Breast epithelium (tissue), 4 donors: ENCODE data around the gene OR9A2. TPM values are rescaled to one million over a fixed set of nuclear protein-coding genes. Genes with fewer than 3 reads are reported as not detected.

Experiments used
- DNase-seq, 2 donors: peaks; one replicate each; pipeline ENCODE4 v3.0.0-alpha.2; 2019; ENCODE audit warnings: low spot score in 2 of 2
- H3K27ac ChIP-seq, 2 donors: fragments of 200-600 bp; sonication (generic) in 1 of 2; one replicate each; pipeline ENCODE4 v1.5.1; 2016 to 2019; ENCODE audit warnings: mild to moderate bottlenecking in 1 of 2
- H3K27me3 ChIP-seq, 2 donors: fragments of 200-600 bp; sonication (generic) in 1 of 2; one replicate each; pipeline versions ENCODE4 v1.5.1 to v1.6.0; 2017 to 2019; ENCODE audit warnings: control low read depth in 1 of 2, mild to moderate bottlenecking in 1 of 2
- H3K36me3 ChIP-seq: fragments of 200-600 bp; one replicate; pipeline ENCODE4 v1.5.1; 2019
- H3K4me1 ChIP-seq, 2 donors: fragments of 200-600 bp; sonication (generic); one replicate each; pipeline ENCODE4 v1.5.1; 2016 to 2019; ENCODE audit warnings: control low read depth in 1 of 2
- H3K4me3 ChIP-seq, 3 donors: fragments of 200-600 bp; sonication (generic); 1 replicate in 2 of 3; 2 replicates in 1 of 3; pipeline ENCODE4 v1.5.1; 2016 to 2019; ENCODE audit warnings: mild to moderate bottlenecking in 3 of 3, moderate library complexity in 2 of 3
- H3K9me3 ChIP-seq, 2 donors: fragments of 200-600 bp; sonication (generic) in 1 of 2; one replicate each; pipeline ENCODE4 v1.5.1; 2016 to 2019; ENCODE audit warnings: control low read depth in 1 of 2
- POLR2A ChIP-seq: fragments of 450-650 bp; IDR thresholded peaks from one replicate; pipeline ENCODE4 v1.6.1; 2016; ENCODE audit warnings: antibody characterized with exemption, mild to moderate bottlenecking, moderate library complexity
- POLR2AphosphoS5 ChIP-seq, 3 donors: sonication (generic); formaldehyde crosslinking; IDR thresholded peaks; one replicate each; pipeline ENCODE4 v1.6.1; 2017; ENCODE audit warnings: antibody characterized with exemption in 3 of 3
- intact Hi-C: fragments of 100-400 bp; cut with DNase I; formaldehyde crosslinking; loops from one replicate; pipeline ENCODE4 v1.15.1; 2023; ENCODE audit warnings: low total_unique reads
- total RNA-seq, 3 donors: library from RNA; depleted of rRNA; stranded (reverse); fragments of >200 nt; gene quantifications; one replicate each; pipeline ENCODE4 v1.1.0, GENCODE V29; 2016
- TF ChIP-seq, protein P1 (sequence below), 3 donors: fragments of 450-650 bp; IDR thresholded peaks; one replicate each; pipeline ENCODE4 v1.5.1; 2016 to 2017; ENCODE audit warnings: antibody characterized with exemption in 3 of 3, mild to moderate bottlenecking in 3 of 3, moderate library complexity in 3 of 3

The OR9A2 gene
- total RNA-seq, 3 donors from 2014 or later = 1.2 to 2.0 TPM; not detected in 1

GRCh38 chr7:143025371-143025770 is 1.6 kb downstream of the OR9A2 start:
- Histone ChIP-seq H3K4me3 (no peak overlapping the region), H3K27me3 (no peaks in the 10 kb centered on the region), H3K36me3 (no peaks in the 10 kb centered on the region), H3K27ac (no peak overlapping the region), H3K4me1 (no peaks in the 10 kb centered on the region), H3K9me3 (no peaks in the 10 kb centered on the region)
- TF ChIP-seq POLR2A = no peak
- no peak for TF ChIP-seq POLR2AphosphoS5 (IDR thresholded peaks at IDR 0.05)
- TF ChIP-seq, protein P1, sequence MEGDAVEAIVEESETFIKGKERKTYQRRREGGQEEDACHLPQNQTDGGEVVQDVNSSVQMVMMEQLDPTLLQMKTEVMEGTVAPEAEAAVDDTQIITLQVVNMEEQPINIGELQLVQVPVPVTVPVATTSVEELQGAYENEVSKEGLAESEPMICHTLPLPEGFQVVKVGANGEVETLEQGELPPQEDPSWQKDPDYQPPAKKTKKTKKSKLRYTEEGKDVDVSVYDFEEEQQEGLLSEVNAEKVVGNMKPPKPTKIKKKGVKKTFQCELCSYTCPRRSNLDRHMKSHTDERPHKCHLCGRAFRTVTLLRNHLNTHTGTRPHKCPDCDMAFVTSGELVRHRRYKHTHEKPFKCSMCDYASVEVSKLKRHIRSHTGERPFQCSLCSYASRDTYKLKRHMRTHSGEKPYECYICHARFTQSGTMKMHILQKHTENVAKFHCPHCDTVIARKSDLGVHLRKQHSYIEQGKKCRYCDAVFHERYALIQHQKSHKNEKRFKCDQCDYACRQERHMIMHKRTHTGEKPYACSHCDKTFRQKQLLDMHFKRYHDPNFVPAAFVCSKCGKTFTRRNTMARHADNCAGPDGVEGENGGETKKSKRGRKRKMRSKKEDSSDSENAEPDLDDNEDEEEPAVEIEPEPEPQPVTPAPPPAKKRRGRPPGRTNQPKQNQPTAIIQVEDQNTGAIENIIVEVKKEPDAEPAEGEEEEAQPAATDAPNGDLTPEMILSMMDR (IDR thresholded peaks at IDR 0.05) = no peak
- no peak for DNase-seq
- intact Hi-C loops = no loop called here

DNA sequence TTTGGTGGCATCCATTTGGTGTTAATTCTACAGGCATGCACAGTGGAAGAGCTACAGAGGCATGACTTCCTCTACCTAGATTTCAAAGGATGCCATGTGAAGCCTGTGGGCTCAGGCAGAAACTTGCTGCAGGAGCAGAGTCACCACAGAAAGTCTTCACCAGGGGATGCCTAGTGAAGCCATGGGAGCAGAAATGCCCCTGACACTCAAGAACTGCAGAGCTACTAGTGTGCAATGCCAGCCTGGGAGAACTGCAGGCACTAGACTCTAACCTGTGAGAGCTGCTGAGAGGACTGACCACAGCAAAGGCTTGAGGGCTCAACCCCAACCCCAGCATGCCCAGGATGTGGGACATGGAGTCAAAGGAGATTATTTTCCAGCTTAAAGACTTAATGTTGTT is 3.9 kb downstream of the OR9A2 start:
- Histone ChIP-seq H3K9me3 (no peaks in the 10 kb centered on the region), H3K4me3 (no peak overlapping the region), H3K4me1 (no peaks in the 10 kb centered on the region), H3K36me3 (no peaks in the 10 kb centered on the region), H3K27ac (no peak overlapping the region), H3K27me3 (no peaks in the 10 kb centered on the region)
- no peak for TF ChIP-seq POLR2A
- TF ChIP-seq, protein P1 (IDR thresholded peaks at IDR 0.05) = no peak
- no peak for TF ChIP-seq POLR2AphosphoS5 (IDR thresholded peaks at IDR 0.05)
- DNase-seq = no peak
- intact Hi-C loops = no loop called here

DNA sequence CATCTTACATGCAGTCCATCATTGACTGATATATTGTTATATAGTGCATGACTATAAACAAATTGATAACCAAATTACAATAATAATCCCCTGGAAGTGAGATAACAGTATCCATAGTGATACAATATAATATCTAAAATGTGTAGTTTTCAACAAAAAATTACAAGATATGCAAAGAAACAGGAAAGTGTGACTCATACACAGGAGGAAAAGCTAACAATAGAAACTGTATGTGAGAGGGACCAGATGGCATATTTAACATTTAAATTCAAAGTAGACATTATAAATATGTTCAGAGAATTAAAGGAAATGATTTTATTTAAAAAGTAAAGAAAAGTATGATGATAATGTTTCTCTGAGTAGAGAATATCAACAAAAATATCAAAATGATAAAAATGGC is 8.0 kb downstream of the OR9A2 start:
- no peaks in the 10 kb centered on the region for H3K4me1 ChIP-seq
- no peaks in the 10 kb centered on the region for H3K27me3 ChIP-seq
- no peak overlapping the region for H3K4me3 ChIP-seq
- H3K27ac ChIP-seq = no peak overlapping the region
- no peaks in the 10 kb centered on the region for H3K9me3 ChIP-seq
- DNase-seq = no peak
- H3K36me3 ChIP-seq = no peaks in the 10 kb centered on the region
- intact Hi-C loops = no loop called here
- TF ChIP-seq POLR2A = no peak
- no peak for TF ChIP-seq POLR2AphosphoS5 (IDR thresholded peaks at IDR 0.05)
- TF ChIP-seq, protein P1 (IDR thresholded peaks at IDR 0.05) = no peak

GRCh38 chr7:143016996-143017395 is 9.9 kb downstream of the OR9A2 start:
- TF ChIP-seq POLR2AphosphoS5 (IDR thresholded peaks at IDR 0.05) = no peak
- TF ChIP-seq, protein P1 (IDR thresholded peaks at IDR 0.05) = no peak
- TF ChIP-seq POLR2A = no peak
- Histone ChIP-seq H3K36me3 (no peaks in the 10 kb centered on the region), H3K9me3 (no peaks in the 10 kb centered on the region), H3K4me1 (no peaks in the 10 kb centered on the region), H3K27ac (no peak overlapping the region), H3K4me3 (no peak overlapping the region), H3K27me3 (no peaks in the 10 kb centered on the region)
- DNase-seq = no peak
- intact Hi-C loops = no loop called here

DNA sequence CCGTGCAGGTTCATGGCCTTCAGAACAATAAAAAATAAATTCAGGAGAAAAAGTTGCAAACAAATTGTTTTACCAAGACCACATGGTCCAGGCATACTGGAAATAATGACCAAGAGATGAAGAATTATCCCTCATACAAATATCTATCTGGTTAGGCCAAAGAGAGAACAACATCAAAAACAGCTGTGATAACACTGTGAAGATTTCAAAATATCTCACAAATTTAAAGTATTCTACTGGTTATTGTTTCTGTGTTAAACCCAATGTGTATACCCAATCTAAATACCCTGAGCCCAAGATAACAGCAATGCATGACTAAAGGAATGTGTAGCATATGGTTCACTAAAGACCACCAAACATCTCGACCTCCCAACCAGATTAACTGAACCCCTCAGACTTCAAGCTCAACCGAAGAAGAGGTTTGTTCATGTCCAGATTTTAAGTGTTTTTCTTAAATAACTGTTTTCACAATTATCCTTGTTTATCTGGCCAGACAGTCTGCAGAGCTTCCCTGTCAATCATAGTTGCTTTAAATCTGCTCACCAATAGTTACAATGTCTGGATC is 10.9 kb downstream of the OR9A2 start:
- TF ChIP-seq POLR2A (no peak), POLR2AphosphoS5 (IDR thresholded peaks at IDR 0.05) (no peak)
- Histone ChIP-seq H3K4me1 (no peaks in the 10 kb centered on the region), H3K36me3 (no peaks in the 10 kb centered on the region), H3K27me3 (no peaks in the 10 kb centered on the region), H3K9me3 (no peaks in the 10 kb centered on the region), H3K4me3 (no peak overlapping the region), H3K27ac (no peak overlapping the region)
- intact Hi-C loops = no loop called here
- DNase-seq = no peak

- no peak for DNase-seq
- intact Hi-C loops = no loop called here
These were observed 11.8 kb downstream of the OR9A2 start for GRCh38 chr7:143015084-143015483.

More at GRCh38 chr7:143015084-143015483, 11.8 kb downstream of the OR9A2 start:
- H3K36me3 ChIP-seq = no peaks in the 10 kb centered on the region
- H3K9me3 ChIP-seq = no peaks in the 10 kb centered on the region
- H3K27ac ChIP-seq = peak overlapping the region in 1 of 2 donors; percentile 44
- H3K4me1 ChIP-seq = no peaks in the 10 kb centered on the region
- TF ChIP-seq POLR2A = no peak
- TF ChIP-seq, protein P1 (IDR thresholded peaks at IDR 0.05) = no peak
- no peak for TF ChIP-seq POLR2AphosphoS5 (IDR thresholded peaks at IDR 0.05)
- no peak overlapping the region for H3K4me3 ChIP-seq
- no peaks in the 10 kb centered on the region for H3K27me3 ChIP-seq
